CD4-positive, CD25-positive, alpha-beta regulatory T cell (primary cell): Measurements from ENCODE around the gene PODNL1. TPM values are rescaled to one million over a fixed set of nuclear protein-coding genes. Genes with fewer than 3 reads are reported as not detected.

Experiments used
- ATAC-seq, 2 donors: fragments of 150-1000 bp; cut with Tn5 transposase; one replicate each; pipeline ENCODE4 v1.10.0; 2021; ENCODE audit warnings: low read depth in 2 of 2, moderate number of reproducible peaks in 2 of 2, moderate library complexity in 1 of 2
- DNase-seq, 3 donors: peaks; one replicate each; pipeline versions ENCODE4 v3.0.0 to v3.0.0-alpha.2; 2012 to 2022; ENCODE audit warnings: mixed read lengths in 1 of 3
- H3K27ac ChIP-seq: one replicate; pipeline ENCODE4 v1.7.0; 2013; ENCODE audit warnings: mild to moderate bottlenecking, low read length; ENCODE audit not compliant: insufficient read depth, poor library complexity, severe bottlenecking
- H3K27me3 ChIP-seq: one replicate; pipeline ENCODE4 v1.7.0; 2013; ENCODE audit warnings: low read length; ENCODE audit not compliant: control insufficient read depth, insufficient read depth
- H3K36me3 ChIP-seq: one replicate; pipeline ENCODE4 v1.7.0; 2013; ENCODE audit warnings: mild to moderate bottlenecking, low read length, moderate library complexity; ENCODE audit not compliant: control insufficient read depth, insufficient read depth
- H3K4me1 ChIP-seq: 2 replicates; pipeline ENCODE4 v1.7.0; 2013; ENCODE audit warnings: mild to moderate bottlenecking, low read length; ENCODE audit not compliant: insufficient read depth, control insufficient read depth, poor library complexity, severe bottlenecking
- H3K4me3 ChIP-seq: one replicate; pipeline ENCODE4 v1.7.0; 2013; ENCODE audit warnings: low read depth, mild to moderate bottlenecking, low read length, moderate library complexity
- H3K9me3 ChIP-seq, 2 experiments: 1 replicate in 1 of 2; 2 replicates in 1 of 2; pipeline ENCODE4 v1.7.0; 2013; ENCODE audit warnings: low read length in 2 of 2, mild to moderate bottlenecking in 1 of 2, moderate library complexity in 1 of 2; ENCODE audit not compliant: control insufficient read depth in 2 of 2
- H3K27ac Mint-ChIP-seq, 3 donors: one replicate each; pipeline ENCODE4 v1.8.0; 2020 to 2022; ENCODE audit warnings: mild to moderate bottlenecking in 3 of 3, mixed read lengths in 3 of 3, moderate library complexity in 2 of 3
- H3K27me3 Mint-ChIP-seq: one replicate; pipeline ENCODE4 v1.8.0; 2022; ENCODE audit warnings: mild to moderate bottlenecking, mixed read lengths
- H3K36me3 Mint-ChIP-seq: one replicate; pipeline ENCODE4 v1.8.0; 2020; ENCODE audit warnings: mixed read lengths
- H3K4me1 Mint-ChIP-seq, 4 donors: one replicate each; pipeline ENCODE4 v1.8.0; 2020 to 2022; ENCODE audit warnings: mixed read lengths in 4 of 4, mild to moderate bottlenecking in 1 of 4
- H3K4me3 Mint-ChIP-seq, 4 donors: one replicate each; pipeline ENCODE4 v1.8.0; 2020 to 2022; ENCODE audit warnings: mild to moderate bottlenecking in 4 of 4, mixed read lengths in 4 of 4, moderate library complexity in 3 of 4
- H3K9me3 Mint-ChIP-seq, 7 donors: one replicate each; pipeline ENCODE4 v1.8.0; 2020 to 2022; ENCODE audit warnings: mixed read lengths in 7 of 7, mild to moderate bottlenecking in 3 of 7, moderate library complexity in 2 of 7
- polyA plus RNA-seq, 4 donors: library from polyadenylated mRNA; unstranded; fragments of 300-500 nt; fragmentation: Illumina TruSeq; gene quantifications; one replicate each; pipeline ENCODE4 v1.2.3, GENCODE V29; 2021
- total RNA-seq: library from RNA; stranded (reverse); gene quantifications from one replicate; pipeline ENCODE4 v1.2.3, GENCODE V29; 2022

PODNL1 gene
- total and polyA plus RNA-seq, 5 donors from 2014 or later: 0.52 TPM; not detected in 4

GRCh38 chr19:13935765-13936510, 2.3 kb downstream of the PODNL1 start:
- ATAC-seq: no peak
- Mint-ChIP-seq H3K4me3 (no peak overlapping the region), H3K27ac (no peak overlapping the region), H3K9me3 (peaks cover 0 to 2% (median 0%) of the 10 kb centered on the region in 7 donors), H3K4me1 (peaks cover 0 to 11% (median 3%) of the 10 kb centered on the region in 4 donors), H3K27me3 (peaks cover 10% of the 10 kb centered on the region), H3K36me3 (no peaks in the 10 kb centered on the region)
- Histone ChIP-seq H3K9me3 (no peaks in the 10 kb centered on the region), H3K27me3 (peaks cover 2% of the 10 kb centered on the region), H3K36me3 (no peaks in the 10 kb centered on the region), H3K4me3 (no peak overlapping the region), H3K4me1 (no peaks in the 10 kb centered on the region), H3K27ac (no peak overlapping the region)
- DNase-seq: no peak

- Histone ChIP-seq H3K9me3 (no peaks in the 10 kb centered on the region), H3K4me3 (no peak overlapping the region), H3K4me1 (no peaks in the 10 kb centered on the region), H3K27ac (no peak overlapping the region), H3K27me3 (peaks cover 2% of the 10 kb centered on the region), H3K36me3 (no peaks in the 10 kb centered on the region)
- Mint-ChIP-seq H3K27ac (no peak overlapping the region), H3K27me3 (peaks cover 5% of the 10 kb centered on the region), H3K36me3 (no peaks in the 10 kb centered on the region), H3K4me1 (peaks cover 0 to 11% (median 3%) of the 10 kb centered on the region in 4 donors), H3K4me3 (no peak overlapping the region), H3K9me3 (peaks cover 0 to 2% (median 0%) of the 10 kb centered on the region in 7 donors)
- ATAC-seq: no peak
- DNase-seq: no peak
These were observed 3.5 kb downstream of the PODNL1 start for GRCh38 chr19:13934785-13935109.

DNA sequence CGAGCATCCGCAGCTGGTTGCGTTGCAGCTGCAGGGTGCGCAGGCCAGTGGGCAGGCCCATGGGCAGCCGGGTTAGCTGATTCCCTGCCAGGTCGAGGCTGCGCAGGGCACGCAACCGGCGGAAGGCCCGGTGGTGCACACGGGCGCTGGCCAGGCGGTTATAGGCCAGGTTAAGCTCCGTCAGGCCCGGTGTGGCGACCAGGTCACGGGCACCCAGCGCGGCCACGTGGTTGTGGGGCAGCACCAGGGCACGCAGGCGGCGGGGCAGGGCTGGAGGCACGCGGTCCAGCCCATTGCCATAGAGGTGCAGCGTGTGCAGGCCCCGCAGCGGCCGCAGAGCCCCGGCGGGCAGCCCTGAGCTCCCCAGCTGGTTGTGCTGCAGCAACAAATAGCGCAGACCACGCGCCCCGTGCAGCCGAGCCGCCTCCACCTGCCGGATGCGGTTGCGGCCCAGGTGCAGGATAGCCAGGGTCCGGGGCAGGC, 5.3 kb downstream of the PODNL1 start:
- Histone ChIP-seq H3K9me3 (no peaks in the 10 kb centered on the region), H3K4me3 (no peak overlapping the region), H3K36me3 (peaks cover 3% of the 10 kb centered on the region), H3K27me3 (peaks cover 2% of the 10 kb centered on the region), H3K4me1 (no peaks in the 10 kb centered on the region), H3K27ac (no peak overlapping the region)
- ATAC-seq (no peak), DNase-seq (no peak)
- H3K4me3 Mint-ChIP-seq: no peak overlapping the region
- peaks cover 5% of the 10 kb centered on the region for H3K27me3 Mint-ChIP-seq
- no peak overlapping the region for H3K27ac Mint-ChIP-seq
- peaks cover 0 to 11% (median 3%) of the 10 kb centered on the region in 4 donors for H3K4me1 Mint-ChIP-seq
- H3K9me3 Mint-ChIP-seq: peaks cover 0 to 2% (median 0%) of the 10 kb centered on the region in 7 donors
- H3K36me3 Mint-ChIP-seq: peaks cover 6% of the 10 kb centered on the region

DNA sequence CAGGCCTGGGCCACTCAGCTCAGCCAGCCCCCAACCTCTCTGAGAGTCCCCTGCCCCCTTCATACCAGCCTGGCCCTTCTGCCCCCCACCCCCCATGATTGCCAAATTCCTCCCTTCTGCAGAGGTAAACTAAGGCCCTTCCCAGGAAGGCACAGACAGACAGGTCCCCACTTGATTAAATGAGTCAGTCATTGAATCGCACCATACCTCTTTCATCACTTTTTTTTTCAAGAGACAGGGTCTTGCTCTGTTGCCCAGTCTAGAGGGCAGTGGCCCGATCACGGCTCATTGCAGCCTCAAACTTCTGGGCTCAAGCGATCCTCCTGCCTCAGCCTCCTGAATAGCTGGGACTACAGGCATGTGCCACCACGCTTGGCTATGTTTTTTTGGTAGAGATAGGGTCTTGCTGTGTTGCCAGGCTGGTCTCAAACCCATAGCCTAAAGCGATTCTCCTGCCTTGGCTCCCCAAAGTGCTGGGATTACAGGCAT, 6.0 kb downstream of the PODNL1 start:
- Mint-ChIP-seq H3K4me3 (no peak overlapping the region), H3K9me3 (no peaks in the 10 kb centered on the region), H3K36me3 (peaks cover 6% of the 10 kb centered on the region), H3K27ac (no peak overlapping the region), H3K4me1 (peaks cover 0 to 9% (median 3%) of the 10 kb centered on the region in 4 donors), H3K27me3 (peaks cover 5% of the 10 kb centered on the region)
- no peak for DNase-seq
- ATAC-seq: no peak
- peaks cover 6% of the 10 kb centered on the region for H3K36me3 ChIP-seq
- H3K4me1 ChIP-seq: no peaks in the 10 kb centered on the region
- no peak overlapping the region for H3K27ac ChIP-seq
- no peaks in the 10 kb centered on the region for H3K27me3 ChIP-seq
- no peaks in the 10 kb centered on the region for H3K9me3 ChIP-seq
- H3K4me3 ChIP-seq: no peak overlapping the region

DNA sequence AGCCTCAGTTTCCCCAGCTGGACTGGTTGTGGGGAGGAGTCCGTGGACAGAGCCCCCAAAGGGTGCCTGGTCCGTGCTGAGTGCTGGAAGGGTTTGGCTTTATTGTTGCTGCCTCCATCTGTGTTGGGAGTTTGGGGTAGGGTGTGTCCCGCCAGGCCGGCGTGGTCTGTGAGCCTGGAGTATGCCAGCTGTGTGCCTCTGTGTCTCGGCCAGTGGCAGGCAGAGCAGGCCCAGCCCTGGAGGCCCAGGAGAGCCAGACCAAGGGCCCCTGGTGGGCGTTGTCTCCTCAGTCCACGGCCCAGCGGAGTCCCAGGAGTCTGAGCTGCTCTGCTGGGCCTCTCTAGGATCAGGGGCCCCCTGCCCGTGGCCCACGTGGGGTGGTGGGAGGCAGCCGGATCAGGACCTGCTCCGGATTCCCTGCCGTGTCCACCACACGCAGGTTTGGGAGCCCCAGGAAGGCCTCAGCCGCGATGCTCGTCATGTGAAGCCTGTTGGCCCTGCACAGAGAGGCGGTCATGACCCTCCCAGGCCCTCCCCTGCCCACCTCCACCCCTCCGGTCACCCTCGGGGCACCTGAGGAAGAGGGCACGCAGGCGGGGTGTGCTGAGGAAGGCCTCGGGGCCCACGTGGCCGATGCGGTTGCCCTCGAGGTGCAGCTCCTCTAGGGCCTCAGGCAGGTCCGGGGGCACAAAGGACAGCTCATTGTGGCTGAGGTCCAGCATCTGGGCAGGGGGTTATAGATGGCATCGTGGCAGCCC, 6.6 kb downstream of the PODNL1 start:
- H3K4me1 ChIP-seq: no peaks in the 10 kb centered on the region
- Mint-ChIP-seq H3K36me3 (peaks cover 8% of the 10 kb centered on the region), H3K27ac (no peak overlapping the region), H3K27me3 (peaks cover 5% of the 10 kb centered on the region), H3K9me3 (no peaks in the 10 kb centered on the region), H3K4me1 (peaks cover 0 to 9% (median 3%) of the 10 kb centered on the region in 4 donors), H3K4me3 (no peak overlapping the region)
- ATAC-seq: no peak
- H3K36me3 ChIP-seq: peaks cover 10% of the 10 kb centered on the region
- H3K27ac ChIP-seq: no peak overlapping the region
- H3K27me3 ChIP-seq: no peaks in the 10 kb centered on the region
- no peak for DNase-seq
- H3K4me3 ChIP-seq: no peak overlapping the region
- no peaks in the 10 kb centered on the region for H3K9me3 ChIP-seq

GRCh38 chr19:13930402-13930801, 7.8 kb downstream of the PODNL1 start:
- H3K36me3 ChIP-seq: peaks cover 10% of the 10 kb centered on the region
- no peaks in the 10 kb centered on the region for H3K27me3 ChIP-seq
- no peaks in the 10 kb centered on the region for H3K4me1 ChIP-seq
- DNase-seq (no peak), ATAC-seq (no peak)
- H3K9me3 ChIP-seq: no peaks in the 10 kb centered on the region
- H3K4me3 ChIP-seq: no peak overlapping the region
- Mint-ChIP-seq H3K4me3 (no peak overlapping the region), H3K27me3 (peaks cover 5% of the 10 kb centered on the region), H3K4me1 (peaks cover 0 to 9% (median 3%) of the 10 kb centered on the region in 4 donors), H3K27ac (no peak overlapping the region), H3K36me3 (peaks cover 10% of the 10 kb centered on the region), H3K9me3 (no peaks in the 10 kb centered on the region)
- no peak overlapping the region for H3K27ac ChIP-seq

- Histone ChIP-seq H3K27me3 (no peaks in the 10 kb centered on the region), H3K27ac (no peak overlapping the region), H3K36me3 (peaks cover 10% of the 10 kb centered on the region), H3K9me3 (no peaks in the 10 kb centered on the region), H3K4me1 (no peaks in the 10 kb centered on the region), H3K4me3 (no peak overlapping the region)
- peaks cover 5% of the 10 kb centered on the region for H3K27me3 Mint-ChIP-seq
- H3K9me3 Mint-ChIP-seq: no peaks in the 10 kb centered on the region
- DNase-seq (no peak), ATAC-seq (no peak)
- peaks cover 12% of the 10 kb centered on the region for H3K36me3 Mint-ChIP-seq
- H3K4me3 Mint-ChIP-seq: no peak overlapping the region
- H3K27ac Mint-ChIP-seq: no peak overlapping the region
- H3K4me1 Mint-ChIP-seq: peaks cover 0 to 9% (median 3%) of the 10 kb centered on the region in 4 donors
These were observed 8.3 kb downstream of the PODNL1 start for GRCh38 chr19:13929956-13930355.
